Measurements from ENCODE around the gene NRXN3.

DNA sequence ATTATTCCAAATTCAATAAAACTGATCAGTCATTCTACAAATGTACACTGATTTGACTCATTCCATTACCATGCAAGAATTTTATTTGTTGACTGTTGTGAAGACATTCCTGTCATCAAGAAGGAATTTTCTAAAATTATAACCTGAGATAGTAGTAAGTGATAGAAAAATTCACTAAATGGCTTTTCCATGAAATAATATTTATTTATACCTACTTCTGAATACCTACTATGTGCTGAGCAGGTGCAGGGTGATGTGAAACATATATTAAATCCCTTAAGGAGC, 841.7 kb downstream of the NRXN3 start:
- TF ChIP-seq, protein P1, sequence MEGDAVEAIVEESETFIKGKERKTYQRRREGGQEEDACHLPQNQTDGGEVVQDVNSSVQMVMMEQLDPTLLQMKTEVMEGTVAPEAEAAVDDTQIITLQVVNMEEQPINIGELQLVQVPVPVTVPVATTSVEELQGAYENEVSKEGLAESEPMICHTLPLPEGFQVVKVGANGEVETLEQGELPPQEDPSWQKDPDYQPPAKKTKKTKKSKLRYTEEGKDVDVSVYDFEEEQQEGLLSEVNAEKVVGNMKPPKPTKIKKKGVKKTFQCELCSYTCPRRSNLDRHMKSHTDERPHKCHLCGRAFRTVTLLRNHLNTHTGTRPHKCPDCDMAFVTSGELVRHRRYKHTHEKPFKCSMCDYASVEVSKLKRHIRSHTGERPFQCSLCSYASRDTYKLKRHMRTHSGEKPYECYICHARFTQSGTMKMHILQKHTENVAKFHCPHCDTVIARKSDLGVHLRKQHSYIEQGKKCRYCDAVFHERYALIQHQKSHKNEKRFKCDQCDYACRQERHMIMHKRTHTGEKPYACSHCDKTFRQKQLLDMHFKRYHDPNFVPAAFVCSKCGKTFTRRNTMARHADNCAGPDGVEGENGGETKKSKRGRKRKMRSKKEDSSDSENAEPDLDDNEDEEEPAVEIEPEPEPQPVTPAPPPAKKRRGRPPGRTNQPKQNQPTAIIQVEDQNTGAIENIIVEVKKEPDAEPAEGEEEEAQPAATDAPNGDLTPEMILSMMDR (conservative IDR thresholded peaks at IDR 0.05; ENCODE audit: low read depth in 2 of 2), result no peak
- TF ChIP-seq, protein P2, sequence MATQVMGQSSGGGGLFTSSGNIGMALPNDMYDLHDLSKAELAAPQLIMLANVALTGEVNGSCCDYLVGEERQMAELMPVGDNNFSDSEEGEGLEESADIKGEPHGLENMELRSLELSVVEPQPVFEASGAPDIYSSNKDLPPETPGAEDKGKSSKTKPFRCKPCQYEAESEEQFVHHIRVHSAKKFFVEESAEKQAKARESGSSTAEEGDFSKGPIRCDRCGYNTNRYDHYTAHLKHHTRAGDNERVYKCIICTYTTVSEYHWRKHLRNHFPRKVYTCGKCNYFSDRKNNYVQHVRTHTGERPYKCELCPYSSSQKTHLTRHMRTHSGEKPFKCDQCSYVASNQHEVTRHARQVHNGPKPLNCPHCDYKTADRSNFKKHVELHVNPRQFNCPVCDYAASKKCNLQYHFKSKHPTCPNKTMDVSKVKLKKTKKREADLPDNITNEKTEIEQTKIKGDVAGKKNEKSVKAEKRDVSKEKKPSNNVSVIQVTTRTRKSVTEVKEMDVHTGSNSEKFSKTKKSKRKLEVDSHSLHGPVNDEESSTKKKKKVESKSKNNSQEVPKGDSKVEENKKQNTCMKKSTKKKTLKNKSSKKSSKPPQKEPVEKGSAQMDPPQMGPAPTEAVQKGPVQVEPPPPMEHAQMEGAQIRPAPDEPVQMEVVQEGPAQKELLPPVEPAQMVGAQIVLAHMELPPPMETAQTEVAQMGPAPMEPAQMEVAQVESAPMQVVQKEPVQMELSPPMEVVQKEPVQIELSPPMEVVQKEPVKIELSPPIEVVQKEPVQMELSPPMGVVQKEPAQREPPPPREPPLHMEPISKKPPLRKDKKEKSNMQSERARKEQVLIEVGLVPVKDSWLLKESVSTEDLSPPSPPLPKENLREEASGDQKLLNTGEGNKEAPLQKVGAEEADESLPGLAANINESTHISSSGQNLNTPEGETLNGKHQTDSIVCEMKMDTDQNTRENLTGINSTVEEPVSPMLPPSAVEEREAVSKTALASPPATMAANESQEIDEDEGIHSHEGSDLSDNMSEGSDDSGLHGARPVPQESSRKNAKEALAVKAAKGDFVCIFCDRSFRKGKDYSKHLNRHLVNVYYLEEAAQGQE (IDR thresholded peaks at IDR 0.05; ENCODE audit: unreplicated experiment), result no peak
- TF ChIP-seq EZH2phosphoT487 (IDR thresholded peaks at IDR 0.05; ENCODE audit: unreplicated experiment), result no peak
- no peak for TF ChIP-seq EZH2 (IDR thresholded peaks at IDR 0.05; ENCODE audit: low read depth, unreplicated experiment)
- TF ChIP-seq STAT1 (IDR thresholded peaks at IDR 0.05; ENCODE audit: unreplicated experiment), result no peak
- TF ChIP-seq NANOG (IDR thresholded peaks at IDR 0.05; ENCODE audit: borderline replicate concordance), result no peak
- TF ChIP-seq POLR2AphosphoS5 (IDR thresholded peaks at IDR 0.05; ENCODE audit: low read depth), result no peak
- TF ChIP-seq, protein P3, sequence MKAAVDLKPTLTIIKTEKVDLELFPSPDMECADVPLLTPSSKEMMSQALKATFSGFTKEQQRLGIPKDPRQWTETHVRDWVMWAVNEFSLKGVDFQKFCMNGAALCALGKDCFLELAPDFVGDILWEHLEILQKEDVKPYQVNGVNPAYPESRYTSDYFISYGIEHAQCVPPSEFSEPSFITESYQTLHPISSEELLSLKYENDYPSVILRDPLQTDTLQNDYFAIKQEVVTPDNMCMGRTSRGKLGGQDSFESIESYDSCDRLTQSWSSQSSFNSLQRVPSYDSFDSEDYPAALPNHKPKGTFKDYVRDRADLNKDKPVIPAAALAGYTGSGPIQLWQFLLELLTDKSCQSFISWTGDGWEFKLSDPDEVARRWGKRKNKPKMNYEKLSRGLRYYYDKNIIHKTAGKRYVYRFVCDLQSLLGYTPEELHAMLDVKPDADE (IDR thresholded peaks at IDR 0.05), result no peak
- no peak for TF ChIP-seq JUNB (IDR thresholded peaks at IDR 0.05; ENCODE audit: unreplicated experiment)
- TF ChIP-seq CREB1 (CRISPR knock-in tag; IDR thresholded peaks at IDR 0.05; ENCODE audit: low read depth), result no peak
- no peak for TF ChIP-seq ZNF331 (CRISPR knock-in tag; IDR thresholded peaks at IDR 0.05; ENCODE audit: low read depth)
- no peak for TF ChIP-seq ZNF114 (CRISPR knock-in tag; IDR thresholded peaks at IDR 0.05)

Data from GM23338 (cell line).